HG03520 (cell line): ENCODE results near the gene FBLN1.
"Not testable (repeated sequence)": the region's sequence is repeated elsewhere in the genome, so short reads cannot be mapped to it uniquely, and the experiment has no call there.

Source experiments
- ATAC-seq: cut with Tn5 transposase; IDR thresholded peaks from one replicate; pipeline ENCODE4 v1.9.1; 2021; ENCODE audit warnings: mild to moderate bottlenecking, moderate library complexity; ENCODE audit not compliant: unreplicated experiment

The FBLN1 gene

DNA sequence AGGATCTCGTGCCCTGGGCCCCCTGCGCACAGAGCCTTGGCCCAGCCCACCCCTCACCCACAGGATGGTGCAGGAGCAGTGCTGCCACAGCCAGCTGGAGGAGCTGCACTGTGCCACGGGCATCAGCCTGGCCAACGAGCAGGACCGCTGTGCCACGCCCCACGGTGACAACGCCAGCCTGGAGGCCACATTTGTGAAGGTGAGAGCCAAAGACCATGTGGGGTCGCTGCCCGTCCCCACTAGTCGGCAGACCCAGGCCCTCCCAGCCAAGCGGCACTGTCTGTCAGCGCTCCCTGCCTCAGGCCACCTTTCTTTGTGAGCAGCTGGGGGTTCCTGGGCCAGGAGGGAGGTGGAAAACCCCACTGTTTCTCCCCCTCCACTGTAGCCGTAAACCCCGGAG, 22.8 kb downstream of the FBLN1 start:
- ATAC-seq, result no peak

GRCh38 chr22:45526281-45526680, 23.6 kb downstream of the FBLN1 start:
- no peak for ATAC-seq

- ATAC-seq, result no peak
Measured at GRCh38 chr22:45526768-45527360, 24.2 kb downstream of the FBLN1 start.

DNA sequence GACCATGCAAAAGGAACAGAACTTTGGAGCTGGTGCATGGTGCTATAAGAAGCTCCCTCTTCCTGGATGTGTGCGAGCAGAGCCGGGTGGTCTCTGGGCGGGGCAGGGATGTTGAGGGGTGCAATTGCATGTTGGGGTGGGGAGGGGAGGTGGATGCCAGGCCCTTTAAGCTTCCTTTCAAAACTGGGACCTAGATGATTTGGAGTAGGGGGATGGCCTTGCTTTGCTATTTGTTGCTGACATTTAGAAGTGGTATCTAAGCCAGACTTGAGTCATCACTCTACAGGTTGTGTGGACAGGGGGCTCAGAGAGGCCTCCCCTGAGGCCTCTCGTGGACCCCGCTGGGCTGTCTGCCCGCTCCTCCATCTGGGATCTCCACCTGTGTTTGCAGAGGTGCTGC, 24.8 kb downstream of the FBLN1 start:
- no peak for ATAC-seq

GRCh38 chr22:45528046-45528445, 25.4 kb downstream of the FBLN1 start:
- no peak for ATAC-seq

GRCh38 chr22:45529105-45529504, 26.4 kb downstream of the FBLN1 start:
- no peak for ATAC-seq

DNA sequence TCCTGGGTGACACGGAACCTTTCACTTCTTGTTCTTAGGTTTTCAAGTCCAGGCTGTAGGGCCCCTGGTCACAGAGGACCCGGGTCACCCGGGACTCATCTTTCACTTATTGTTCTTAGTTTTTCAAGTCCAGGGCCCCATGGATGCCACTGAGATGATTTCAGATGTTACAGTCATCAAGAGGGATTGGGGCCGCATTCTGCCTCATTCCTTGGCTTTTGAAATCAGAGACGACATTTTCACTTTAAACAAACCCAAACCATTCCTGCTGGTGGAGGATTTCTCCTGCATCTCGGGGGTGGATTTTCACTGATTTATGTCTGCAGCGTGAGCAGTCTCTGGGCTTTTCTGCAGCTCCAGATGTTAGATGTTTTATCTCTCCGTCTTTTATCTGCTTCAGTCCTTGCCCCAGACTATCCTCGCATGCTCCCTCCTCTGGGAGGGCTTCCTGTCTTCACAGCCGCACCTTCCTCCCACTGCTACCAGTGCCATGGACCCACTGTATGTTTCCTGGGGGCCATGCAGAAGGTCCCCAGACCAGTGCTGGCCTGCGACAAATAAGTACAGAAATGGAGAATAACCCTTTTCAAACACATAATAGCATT, 27.4 kb downstream of the FBLN1 start:
- ATAC-seq, result no peak

GRCh38 chr22:45531441-45532234, 29.0 kb downstream of the FBLN1 start:
- no peak for ATAC-seq

- ATAC-seq, result no peak
Measured at GRCh38 chr22:45532235-45532631, 29.6 kb downstream of the FBLN1 start.

DNA sequence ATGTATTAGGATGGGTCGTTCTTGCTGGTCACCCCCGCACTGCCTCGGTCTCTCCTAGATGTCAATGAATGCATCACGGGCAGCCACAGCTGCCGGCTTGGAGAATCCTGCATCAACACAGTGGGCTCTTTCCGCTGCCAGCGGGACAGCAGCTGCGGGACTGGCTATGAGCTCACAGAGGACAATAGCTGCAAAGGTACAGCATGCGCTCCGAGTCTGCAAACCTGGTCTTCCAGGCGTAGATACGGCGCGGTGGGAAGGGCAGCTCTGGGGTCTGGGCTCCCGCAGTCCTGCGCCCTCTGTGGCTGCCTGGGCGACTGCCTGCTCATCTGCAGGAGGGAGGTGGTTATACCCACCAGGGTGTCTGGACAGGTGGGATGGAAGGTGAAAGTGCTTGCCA, 31.0 kb downstream of the FBLN1 start:
- ATAC-seq, result no peak

GRCh38 chr22:45534339-45535192, 31.9 kb downstream of the FBLN1 start:
- no peak for ATAC-seq

DNA sequence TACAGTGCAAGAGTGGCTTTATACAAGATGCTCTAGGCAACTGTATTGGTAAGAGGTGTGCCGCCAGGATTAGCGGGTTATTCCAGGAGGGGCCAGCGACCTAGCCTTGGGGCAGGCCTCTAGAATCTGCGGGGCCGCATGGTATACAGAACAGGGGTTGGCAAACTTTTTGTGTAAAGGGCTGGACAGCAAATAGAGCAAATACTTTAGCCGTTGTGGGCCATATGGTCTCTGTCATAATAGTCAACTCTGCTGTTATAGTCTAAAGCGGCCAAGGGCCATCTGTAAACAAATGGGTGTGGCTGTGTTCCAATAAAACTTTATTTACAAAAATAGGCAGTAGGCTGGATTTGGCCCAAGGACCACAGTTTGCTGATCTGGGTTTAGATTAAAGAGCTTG, 32.6 kb downstream of the FBLN1 start:
- no peak for ATAC-seq

DNA sequence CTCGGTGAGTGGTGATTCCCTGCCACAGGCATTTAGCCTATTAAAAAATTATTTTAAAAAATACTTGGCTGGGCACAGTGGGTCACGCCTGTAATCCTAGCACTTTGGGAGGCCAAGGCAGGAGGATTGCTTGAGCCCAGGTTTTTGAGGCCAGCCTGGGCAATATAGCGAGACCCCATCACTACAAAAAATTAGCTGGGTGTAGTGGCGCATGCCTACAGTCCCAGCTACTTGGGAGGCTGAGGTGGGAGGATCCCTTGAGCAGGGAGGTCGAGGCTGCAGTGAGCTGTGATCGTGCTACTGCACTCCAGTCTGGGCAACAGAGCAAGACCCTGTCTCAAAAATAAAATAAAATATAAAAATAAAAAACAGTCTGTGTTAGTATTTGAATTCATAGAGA, 33.2 kb downstream of the FBLN1 start:
- not testable (repeated sequence) for ATAC-seq

- no peak for ATAC-seq
Measured at GRCh38 chr22:45537734-45538181, 35.1 kb downstream of the FBLN1 start.

DNA sequence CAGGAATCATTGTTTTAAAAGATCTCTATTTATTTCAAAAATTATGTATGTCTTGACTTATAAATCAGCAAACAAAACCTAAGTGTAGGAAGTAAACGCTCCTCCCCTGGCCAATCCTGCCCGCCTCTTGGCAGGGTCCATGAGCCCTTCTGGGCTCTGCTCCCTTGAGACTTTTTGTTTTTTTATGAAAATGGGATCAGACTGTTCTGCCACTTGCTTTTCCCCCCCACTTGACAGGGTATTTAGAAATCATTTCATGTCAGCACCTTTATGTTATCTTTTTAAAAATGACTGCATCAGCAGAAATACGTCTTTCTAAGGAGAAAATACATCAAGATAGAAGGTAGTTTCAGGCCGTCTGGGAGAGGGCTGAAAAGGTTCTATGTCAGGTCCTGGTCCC, 35.6 kb downstream of the FBLN1 start:
- ATAC-seq, result no peak

DNA sequence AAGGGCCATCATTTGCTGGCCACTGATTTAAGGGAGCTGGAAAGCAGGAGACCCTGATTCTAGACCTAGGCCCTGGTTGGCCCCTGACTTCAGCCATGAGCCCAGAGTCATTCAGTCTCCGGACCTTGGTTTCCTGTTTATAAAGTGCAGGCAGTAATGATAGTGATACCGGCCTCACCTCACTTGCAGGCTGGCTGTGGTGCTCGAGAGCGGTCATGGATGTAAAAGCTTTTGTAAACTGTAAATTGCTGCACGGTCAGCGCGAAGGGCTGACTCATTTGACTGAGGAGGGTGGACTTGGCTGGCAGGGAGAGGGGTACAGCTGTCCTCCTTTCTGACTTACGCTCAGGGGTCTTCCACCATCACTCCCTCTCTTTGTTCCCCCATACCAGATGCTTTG, 37.4 kb downstream of the FBLN1 start:
- no peak for ATAC-seq

DNA sequence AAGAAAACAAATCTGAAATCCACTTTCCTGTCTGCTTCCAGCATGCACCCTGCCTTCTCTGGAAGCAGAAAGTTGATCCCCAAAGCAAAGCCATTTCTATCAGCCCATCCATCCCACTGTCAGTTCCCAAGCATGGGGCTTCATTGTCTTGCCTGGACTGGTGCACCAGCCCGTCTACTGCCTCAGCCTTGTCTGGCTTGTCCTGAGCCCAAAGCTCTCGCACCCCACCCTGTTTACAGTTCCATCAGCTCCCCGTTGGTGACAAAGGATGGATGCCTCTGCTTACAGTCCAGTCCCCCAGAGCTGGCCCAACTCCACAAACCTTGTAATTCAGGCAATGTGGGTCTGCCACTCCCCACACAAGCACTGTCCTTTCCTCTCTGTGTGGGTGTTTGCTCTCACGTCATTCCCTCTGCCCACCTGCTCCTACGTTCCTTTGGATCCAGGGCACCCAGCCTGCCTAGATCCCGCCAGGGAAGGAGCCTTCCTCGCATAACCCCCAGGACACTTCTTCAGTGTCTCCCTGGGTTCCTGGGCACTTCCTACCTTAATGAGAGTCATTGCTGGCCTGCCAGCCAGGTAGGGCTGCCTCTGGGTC, 38.8 kb downstream of the FBLN1 start:
- ATAC-seq, result no peak

DNA sequence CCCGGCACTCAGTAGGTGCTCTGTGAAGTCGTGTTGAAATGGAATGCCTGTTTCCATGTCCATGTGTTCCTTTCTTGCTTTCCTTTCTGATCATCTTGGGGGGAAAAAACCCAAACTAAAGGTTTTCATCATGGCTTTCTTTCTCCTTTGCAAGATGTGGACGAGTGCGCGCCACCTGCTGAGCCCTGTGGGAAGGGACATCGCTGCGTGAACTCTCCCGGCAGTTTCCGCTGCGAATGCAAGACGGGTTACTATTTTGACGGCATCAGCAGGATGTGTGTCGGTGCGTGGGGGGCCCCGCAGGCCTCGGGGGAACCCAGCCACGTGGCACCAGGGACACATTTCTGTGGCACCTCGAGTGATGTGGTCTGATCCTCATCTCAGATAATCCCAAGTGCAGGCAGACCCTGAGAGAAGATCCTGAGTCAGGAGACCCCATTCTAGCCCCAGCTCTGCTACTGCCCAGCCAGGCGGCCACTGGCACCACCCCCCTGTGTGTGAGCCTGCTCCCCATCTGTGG, 39.4 kb downstream of the FBLN1 start:
- ATAC-seq, result no peak

DNA sequence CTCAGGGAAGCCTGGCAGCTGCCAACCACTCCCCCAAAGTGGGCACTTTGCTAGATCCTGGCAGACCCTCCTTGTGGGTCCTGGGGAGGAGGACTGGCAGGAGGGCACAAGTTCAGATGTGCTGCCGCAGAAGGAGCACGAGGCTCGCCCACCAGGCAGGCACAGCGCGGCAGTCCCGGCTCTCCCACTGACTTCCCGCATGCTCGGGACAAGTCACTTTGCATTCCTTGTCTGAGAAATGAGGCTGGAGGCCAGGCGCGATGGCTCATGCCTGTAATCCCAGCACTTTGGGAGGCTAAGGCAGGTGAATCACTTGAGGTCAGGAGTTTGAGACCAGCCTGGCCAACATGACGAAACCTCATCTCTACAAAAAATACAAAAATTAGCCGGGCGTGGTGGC, 40.1 kb downstream of the FBLN1 start:
- ATAC-seq, result not testable (repeated sequence)

DNA sequence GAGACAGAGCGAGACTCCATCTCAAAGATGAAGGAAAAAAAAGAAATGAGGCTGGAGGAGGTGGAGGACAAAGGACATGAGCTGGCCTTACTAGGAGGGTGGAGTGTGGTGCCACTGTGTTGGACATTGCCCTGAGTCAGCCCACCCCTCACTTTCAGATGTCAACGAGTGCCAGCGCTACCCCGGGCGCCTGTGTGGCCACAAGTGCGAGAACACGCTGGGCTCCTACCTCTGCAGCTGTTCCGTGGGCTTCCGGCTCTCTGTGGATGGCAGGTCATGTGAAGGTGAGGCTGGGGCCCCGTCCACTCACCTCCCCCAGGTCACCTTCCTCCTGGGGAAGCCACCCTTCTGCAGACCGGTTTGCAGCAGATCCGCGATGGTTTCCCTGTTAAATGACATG, 40.6 kb downstream of the FBLN1 start:
- ATAC-seq, result no peak
